T-helper 2 cell treated with Interferon-gamma antibody and Interleukin-4, amounts not matched to agents 5 μg/mL and 100 μg/mL, for 36 hours (primary cell): ENCODE measurements around the gene KCNK18.
A peak's percentile ranks its signal among the peaks of the same experiment; 100 is the strongest.
"Not testable (repeated sequence)": the region's sequence is repeated elsewhere in the genome, so short reads cannot be mapped to it uniquely, and the experiment has no call there.

ENCODE experiments used
- DNase-seq: peaks from one replicate; pipeline ENCODE4 v3.0.0; 2021; ENCODE audit warnings: low spot score
- H3K27ac Mint-ChIP-seq: one replicate; pipeline ENCODE4 v1.8.0; 2021; ENCODE audit warnings: mild to moderate bottlenecking, mixed read lengths
- H3K27me3 Mint-ChIP-seq: one replicate; pipeline ENCODE4 v1.8.0; 2021; ENCODE audit warnings: low read depth, mixed read lengths
- H3K36me3 Mint-ChIP-seq: one replicate; pipeline ENCODE4 v1.8.0; 2021; ENCODE audit warnings: low read depth, mixed read lengths
- H3K4me1 Mint-ChIP-seq: one replicate; pipeline ENCODE4 v1.8.0; 2021; ENCODE audit warnings: low read depth, mixed read lengths
- H3K4me3 Mint-ChIP-seq: one replicate; pipeline ENCODE4 v1.8.0; 2022; ENCODE audit warnings: mild to moderate bottlenecking, moderate library complexity, mixed read lengths
- H3K9me3 Mint-ChIP-seq: one replicate; pipeline ENCODE4 v1.8.0; 2021; ENCODE audit warnings: mixed read lengths

KCNK18 gene

DNA sequence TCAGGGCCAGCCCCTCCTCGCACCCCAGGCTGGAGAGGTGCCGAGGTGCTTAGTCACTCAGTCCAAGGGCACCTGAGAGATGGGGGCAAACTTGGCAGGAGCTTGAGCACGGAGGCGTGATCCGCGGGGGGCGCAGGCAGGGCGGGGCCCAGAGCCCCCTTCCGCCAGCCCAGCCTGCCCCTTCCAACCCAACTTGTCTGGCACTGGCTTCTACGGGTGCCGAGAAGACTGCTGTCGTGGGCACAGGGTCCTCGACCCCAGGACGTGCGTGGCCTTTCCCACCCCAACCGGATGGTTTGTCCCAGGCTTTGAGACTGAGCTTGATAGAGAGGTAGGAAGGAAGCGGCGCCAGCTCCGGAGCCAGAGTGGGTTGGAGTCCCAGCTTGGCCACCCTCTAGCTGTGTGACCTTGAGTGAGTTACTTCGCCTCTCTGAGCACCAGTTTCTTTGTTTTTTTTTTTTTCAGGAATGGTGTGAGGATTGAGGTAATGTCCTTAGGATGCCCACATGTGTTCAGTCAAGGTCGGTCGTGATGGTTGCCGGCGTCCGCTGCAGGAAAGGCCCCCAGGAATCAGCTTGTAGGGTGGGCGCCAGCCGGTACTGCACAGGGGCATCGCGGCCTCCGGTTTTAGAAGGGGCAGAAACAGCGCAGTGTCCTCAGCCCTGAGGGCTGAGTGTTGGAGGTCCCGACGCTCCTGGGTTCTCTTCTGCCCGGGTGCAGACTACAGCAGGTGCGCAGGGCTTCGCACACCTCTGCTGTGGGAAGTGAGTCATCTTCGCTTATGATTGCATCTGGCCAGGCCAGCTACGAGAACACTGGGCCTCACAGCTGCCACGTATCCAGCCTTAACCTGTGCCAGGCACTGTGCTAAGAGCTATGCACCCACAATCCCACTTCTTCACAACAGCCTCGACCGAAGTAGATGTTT, 30.6 kb upstream of the KCNK18 start:
- H3K27me3 Mint-ChIP-seq, result peaks cover 83% of the 10 kb centered on the region
- DNase-seq, result no peak
- H3K9me3 Mint-ChIP-seq, result no peaks in the 10 kb centered on the region
- peaks cover 1% of the 10 kb centered on the region for H3K36me3 Mint-ChIP-seq
- H3K4me3 Mint-ChIP-seq, result no peak overlapping the region
- no peak overlapping the region for H3K27ac Mint-ChIP-seq
- peaks cover 5% of the 10 kb centered on the region for H3K4me1 Mint-ChIP-seq

DNA sequence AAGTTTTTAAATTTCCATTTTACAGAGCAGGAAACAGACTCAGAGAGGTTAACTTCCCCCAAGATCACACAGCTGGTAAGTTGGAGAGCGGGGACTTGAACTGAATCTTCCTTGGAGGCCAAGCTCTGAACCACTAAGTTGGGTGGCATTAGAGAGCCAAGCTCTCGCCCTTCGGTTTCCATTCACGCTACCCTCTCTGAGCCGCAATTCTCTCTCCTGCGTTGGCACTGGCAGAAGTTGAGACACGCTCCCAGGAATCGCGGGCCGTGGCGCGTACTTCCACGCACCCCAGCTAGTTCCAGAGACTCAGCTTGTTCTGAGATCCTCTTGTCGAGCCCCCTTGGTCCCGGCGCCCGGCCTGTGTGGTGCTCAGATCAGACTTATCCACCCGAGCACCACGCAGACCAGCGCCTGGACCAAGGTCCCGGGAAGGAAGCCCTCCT, 29.9 kb upstream of the KCNK18 start:
- no peaks in the 10 kb centered on the region for H3K36me3 Mint-ChIP-seq
- H3K27me3 Mint-ChIP-seq, result peaks cover 83% of the 10 kb centered on the region
- H3K27ac Mint-ChIP-seq, result no peak overlapping the region
- H3K4me3 Mint-ChIP-seq, result no peak overlapping the region
- no peak for DNase-seq
- no peaks in the 10 kb centered on the region for H3K9me3 Mint-ChIP-seq
- peaks cover 3% of the 10 kb centered on the region for H3K4me1 Mint-ChIP-seq

DNA sequence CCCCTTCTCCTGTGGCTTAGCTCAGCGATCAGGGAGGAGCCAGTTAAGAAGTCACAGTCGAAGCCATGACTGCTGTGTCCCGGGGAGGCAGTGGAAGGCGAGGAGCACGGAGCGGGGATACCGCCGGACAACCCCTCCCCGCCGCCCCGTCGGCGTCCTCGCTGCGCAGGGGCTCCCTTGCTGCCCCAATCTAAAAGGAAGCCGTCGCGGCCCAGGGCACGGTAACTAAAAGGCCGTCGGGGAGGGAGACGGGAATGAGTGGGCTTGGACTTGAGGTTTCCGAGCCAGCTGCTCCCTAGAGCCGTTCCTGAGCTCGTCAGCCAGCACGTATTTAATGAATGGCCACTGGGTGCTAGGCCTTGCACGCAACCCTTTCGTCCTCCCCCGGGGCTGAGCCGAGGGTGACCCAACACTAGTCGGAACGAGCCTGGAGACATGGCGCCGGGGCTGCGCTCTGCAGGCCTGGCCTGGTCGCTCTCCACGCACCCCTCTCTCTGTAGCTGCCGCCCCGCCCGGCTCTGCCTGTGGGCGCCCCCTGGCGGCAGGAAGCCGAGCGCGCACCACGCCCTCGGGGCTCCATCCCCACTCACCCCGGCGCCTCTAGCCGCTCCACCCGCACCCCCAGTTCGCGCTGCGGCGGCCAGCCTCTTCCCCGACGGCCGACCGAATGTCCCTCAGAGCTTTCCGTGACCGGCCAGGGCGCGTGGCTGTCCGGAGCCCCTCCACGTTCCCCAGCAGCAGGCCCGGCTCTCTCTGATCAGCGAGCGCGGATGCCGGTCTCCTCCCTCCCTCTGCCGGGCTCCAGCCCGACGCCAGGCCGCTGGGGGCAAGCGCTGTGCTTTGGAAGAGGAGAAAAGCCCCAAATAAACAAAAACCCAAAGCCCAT, 29.3 kb upstream of the KCNK18 start:
- Mint-ChIP-seq H3K4me3 (peak overlapping the region; percentile 38), H3K27ac (no peak overlapping the region), H3K27me3 (peaks cover 83% of the 10 kb centered on the region), H3K4me1 (peaks cover 3% of the 10 kb centered on the region), H3K9me3 (no peaks in the 10 kb centered on the region), H3K36me3 (no peaks in the 10 kb centered on the region)
- DNase-seq, result peak; percentile 55

DNA sequence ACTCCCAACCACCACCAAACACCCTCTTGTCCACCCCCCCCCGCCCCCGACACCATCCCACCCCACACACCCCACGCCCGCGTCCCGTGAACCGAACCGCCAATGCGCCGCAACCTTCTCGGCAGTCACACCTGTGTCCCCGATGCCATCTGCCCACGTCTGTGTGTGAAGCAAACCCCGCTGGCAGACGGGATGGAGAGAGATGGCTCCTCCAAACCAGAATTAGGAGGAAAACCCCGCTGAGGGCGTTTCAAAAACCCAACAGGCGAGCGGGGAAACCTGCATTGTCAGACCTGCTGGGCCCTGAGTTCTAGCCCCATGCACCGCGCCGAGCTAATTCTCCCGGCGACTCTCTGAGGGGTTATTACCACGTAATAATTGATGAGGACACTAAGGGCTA, 28.6 kb upstream of the KCNK18 start:
- Mint-ChIP-seq H3K4me1 (peaks cover 3% of the 10 kb centered on the region), H3K36me3 (no peaks in the 10 kb centered on the region), H3K27me3 (peaks cover 84% of the 10 kb centered on the region), H3K27ac (no peak overlapping the region), H3K9me3 (no peaks in the 10 kb centered on the region), H3K4me3 (no peak overlapping the region)
- no peak for DNase-seq

DNA sequence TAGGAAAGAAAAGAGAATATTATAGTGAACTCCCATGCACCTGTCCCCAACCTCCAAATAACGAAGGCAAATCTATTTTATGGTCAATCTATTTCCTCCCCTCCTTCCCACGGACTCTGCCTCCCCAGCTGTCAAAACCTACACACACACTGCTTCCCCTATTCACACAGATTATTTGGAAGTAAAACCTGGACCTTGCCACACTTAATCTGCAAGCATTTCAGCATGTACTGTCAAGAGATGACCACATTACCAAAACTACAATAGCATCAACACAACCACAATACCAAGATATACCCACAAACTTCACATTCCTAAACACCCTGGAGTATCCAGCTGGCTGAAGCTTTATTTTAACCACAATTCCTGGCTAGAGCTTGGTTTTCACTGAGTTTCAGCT, 27.8 kb upstream of the KCNK18 start:
- no peaks in the 10 kb centered on the region for H3K36me3 Mint-ChIP-seq
- H3K27ac Mint-ChIP-seq, result no peak overlapping the region
- H3K27me3 Mint-ChIP-seq, result peaks cover 81% of the 10 kb centered on the region
- H3K9me3 Mint-ChIP-seq, result no peaks in the 10 kb centered on the region
- DNase-seq, result no peak
- H3K4me1 Mint-ChIP-seq, result peaks cover 6% of the 10 kb centered on the region
- no peak overlapping the region for H3K4me3 Mint-ChIP-seq

DNA sequence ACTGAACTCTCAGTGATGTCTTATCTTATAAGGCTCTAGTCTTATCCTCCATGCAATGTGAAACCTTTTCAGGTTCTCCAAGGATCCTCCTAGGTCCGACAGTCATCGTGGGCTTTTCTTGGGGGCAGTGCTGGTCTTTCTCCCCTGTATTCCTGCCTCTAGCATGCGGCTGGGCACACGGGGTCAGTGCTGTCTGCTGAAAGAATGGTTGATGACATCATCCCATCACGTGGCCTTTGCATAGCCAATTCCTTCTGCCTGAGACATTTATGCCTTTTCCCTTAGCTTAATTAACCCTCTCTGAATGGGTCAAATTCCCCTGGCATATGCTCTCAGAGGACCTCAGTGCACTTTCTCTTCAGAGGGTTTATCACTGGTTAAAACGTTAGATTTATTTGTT, 27.0 kb upstream of the KCNK18 start:
- no peak overlapping the region for H3K4me3 Mint-ChIP-seq
- no peak for DNase-seq
- peaks cover 13% of the 10 kb centered on the region for H3K4me1 Mint-ChIP-seq
- peaks cover 78% of the 10 kb centered on the region for H3K27me3 Mint-ChIP-seq
- H3K36me3 Mint-ChIP-seq, result no peaks in the 10 kb centered on the region
- H3K9me3 Mint-ChIP-seq, result no peaks in the 10 kb centered on the region
- H3K27ac Mint-ChIP-seq, result no peak overlapping the region

DNA sequence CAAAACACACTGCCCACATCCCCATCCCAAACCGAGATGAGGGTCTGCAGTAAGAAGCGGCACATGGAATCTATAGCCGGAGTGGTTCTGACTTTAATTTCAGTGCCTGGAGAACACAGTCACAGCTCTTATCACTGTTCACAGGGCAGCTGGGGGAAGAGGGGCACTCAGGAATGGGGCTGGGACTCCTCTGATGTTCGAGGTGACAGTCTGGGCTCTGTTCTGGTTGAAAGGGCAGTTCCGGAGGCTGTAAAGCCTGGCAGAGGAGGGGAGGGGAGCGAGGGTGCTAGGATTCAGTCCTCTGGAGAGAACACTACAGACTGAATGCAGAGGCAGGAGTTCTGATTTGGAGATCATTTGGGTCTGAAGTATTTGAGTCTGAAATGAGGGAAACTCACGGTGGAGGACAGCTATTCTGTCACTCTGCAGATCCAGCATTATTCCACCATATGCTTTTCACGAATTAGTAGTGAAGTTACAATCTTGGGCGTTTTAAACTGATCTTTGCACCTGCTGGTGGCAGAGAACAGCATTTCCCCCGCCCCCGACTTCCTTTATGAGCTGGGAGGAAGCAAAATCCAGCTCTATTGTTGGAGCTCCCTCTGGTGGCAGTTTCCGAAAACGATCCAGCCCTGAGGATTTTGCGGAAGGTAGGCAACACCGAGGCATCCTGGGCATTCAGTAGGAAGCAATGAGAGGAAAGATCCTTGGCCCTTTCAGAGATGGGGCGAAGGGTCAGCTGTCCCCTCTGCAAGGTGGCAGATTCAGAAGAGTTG, 22.7 kb upstream of the KCNK18 start:
- peak overlapping the region; percentile 88 for H3K4me3 Mint-ChIP-seq
- H3K27ac Mint-ChIP-seq, result peak overlapping the region; percentile 72
- H3K27me3 Mint-ChIP-seq, result peaks cover 49% of the 10 kb centered on the region
- H3K9me3 Mint-ChIP-seq, result no peaks in the 10 kb centered on the region
- H3K4me1 Mint-ChIP-seq, result peaks cover 17% of the 10 kb centered on the region
- H3K36me3 Mint-ChIP-seq, result no peaks in the 10 kb centered on the region
- DNase-seq, result peak; percentile 74

DNA sequence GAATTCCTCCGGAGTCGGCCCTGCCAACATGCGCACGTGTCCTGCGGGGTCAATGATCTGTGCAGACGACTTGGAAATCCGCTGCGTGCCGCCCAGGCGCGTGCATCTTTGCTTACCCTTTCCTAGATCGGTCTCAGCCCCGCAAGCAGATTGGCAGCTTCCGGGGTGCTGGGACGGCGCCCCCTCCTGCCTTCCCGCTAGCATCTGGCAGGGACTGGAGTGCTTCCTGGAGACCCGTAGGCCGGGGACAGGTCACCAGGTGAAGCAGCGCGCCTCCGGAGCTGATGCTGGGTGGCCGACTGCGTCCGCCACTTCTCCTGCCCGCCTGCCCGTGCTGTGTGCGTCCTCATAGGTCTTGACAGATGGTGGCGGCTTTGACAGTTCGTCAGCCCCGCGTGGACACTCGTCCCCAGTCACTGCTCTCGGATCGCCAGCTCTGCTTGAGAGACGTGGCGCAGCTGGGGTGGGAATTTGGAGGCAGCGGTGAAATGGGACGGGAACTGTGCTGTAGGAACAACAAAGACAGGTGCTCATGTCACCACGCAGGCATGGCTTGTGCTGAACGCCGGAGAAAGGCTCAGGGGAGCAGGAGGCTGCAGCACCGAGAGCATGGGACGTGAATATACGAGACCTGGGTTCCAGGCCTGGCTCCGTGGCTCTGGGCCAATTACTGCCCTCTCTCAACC, 21.9 kb upstream of the KCNK18 start:
- Mint-ChIP-seq H3K27ac (peak overlapping the region; percentile 72), H3K36me3 (no peaks in the 10 kb centered on the region), H3K4me3 (peak overlapping the region; percentile 88), H3K27me3 (peaks cover 46% of the 10 kb centered on the region), H3K9me3 (no peaks in the 10 kb centered on the region), H3K4me1 (peaks cover 17% of the 10 kb centered on the region)
- DNase-seq, result no peak

DNA sequence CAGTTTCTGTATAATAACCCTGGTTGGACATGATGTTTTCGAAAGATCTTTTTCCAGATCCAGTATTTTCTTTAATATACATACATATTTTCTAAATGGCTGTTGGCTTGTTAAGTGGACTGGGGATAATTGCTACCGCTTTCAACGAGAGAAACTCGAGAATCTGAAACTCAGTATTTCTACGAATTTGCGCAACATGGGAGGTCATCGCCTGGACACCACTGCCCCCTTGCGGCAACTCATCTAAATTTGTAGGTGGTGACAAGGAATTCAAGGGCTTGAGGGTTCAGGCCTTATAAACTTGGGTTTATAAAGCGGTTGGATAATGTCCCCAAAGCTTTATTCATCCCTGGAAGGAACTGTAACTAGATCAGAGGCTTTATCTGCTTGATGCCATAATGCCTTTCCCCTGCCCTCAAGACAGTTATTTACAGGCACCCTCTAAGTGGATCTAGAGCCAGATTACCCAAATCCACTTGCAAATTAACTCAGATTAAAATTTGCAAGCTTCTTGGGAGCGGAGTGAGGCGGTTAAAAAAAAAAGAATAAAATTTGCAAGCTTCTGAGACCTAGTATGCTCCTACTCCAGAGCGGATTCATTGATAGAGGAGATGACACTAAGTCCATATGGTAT, 21.3 kb upstream of the KCNK18 start:
- no peaks in the 10 kb centered on the region for H3K36me3 Mint-ChIP-seq
- DNase-seq, result peak; percentile 50
- H3K27ac Mint-ChIP-seq, result no peak overlapping the region
- peaks cover 17% of the 10 kb centered on the region for H3K4me1 Mint-ChIP-seq
- H3K9me3 Mint-ChIP-seq, result no peaks in the 10 kb centered on the region
- H3K27me3 Mint-ChIP-seq, result peaks cover 48% of the 10 kb centered on the region
- peak overlapping the region; percentile 88 for H3K4me3 Mint-ChIP-seq

DNA sequence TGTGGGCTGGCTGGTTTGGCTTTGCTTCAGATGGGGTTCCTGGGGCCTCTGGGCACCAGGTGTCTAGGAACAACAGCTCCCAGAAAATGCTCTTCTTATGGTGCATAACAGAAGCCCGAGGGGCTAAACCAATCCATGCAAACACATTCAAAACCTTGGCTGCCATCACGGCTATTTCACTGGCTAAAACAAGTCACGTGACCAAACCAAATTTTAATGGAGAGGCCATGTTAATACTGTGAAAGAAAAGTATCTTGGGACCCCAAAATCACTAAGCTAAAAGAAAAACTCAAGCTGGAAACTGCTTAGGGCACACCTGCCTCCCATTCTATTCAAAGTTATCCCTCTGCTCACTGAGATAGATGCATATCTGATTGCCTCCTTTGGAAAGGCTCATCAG, 19.1 kb upstream of the KCNK18 start:
- H3K27ac Mint-ChIP-seq, result no peak overlapping the region
- H3K4me3 Mint-ChIP-seq, result no peak overlapping the region
- peaks cover 31% of the 10 kb centered on the region for H3K27me3 Mint-ChIP-seq
- no peak for DNase-seq
- H3K9me3 Mint-ChIP-seq, result no peaks in the 10 kb centered on the region
- peaks cover 17% of the 10 kb centered on the region for H3K4me1 Mint-ChIP-seq
- H3K36me3 Mint-ChIP-seq, result no peaks in the 10 kb centered on the region

DNA sequence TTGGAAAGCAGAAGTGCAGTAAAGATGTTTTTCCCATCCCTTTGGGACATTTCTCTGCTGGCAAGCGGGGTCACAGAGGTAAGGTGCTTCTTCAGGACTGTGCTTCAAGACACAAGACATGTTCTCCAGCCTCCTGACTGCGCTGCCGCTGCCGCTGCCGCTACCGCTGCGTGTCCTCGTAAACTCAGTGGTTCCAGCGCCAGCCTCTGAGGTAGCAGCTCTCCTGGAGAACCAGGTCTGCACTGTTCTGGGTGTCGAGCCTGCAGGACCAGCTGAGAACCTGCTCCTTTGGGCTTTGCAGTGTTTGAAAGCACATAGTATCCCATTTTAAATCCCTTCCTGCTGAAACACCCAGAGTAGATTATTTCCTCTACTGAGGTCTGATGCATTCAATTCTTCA, 13.0 kb upstream of the KCNK18 start:
- H3K27me3 Mint-ChIP-seq, result peaks cover 10% of the 10 kb centered on the region
- no peak overlapping the region for H3K4me3 Mint-ChIP-seq
- no peaks in the 10 kb centered on the region for H3K36me3 Mint-ChIP-seq
- H3K27ac Mint-ChIP-seq, result no peak overlapping the region
- no peaks in the 10 kb centered on the region for H3K9me3 Mint-ChIP-seq
- no peaks in the 10 kb centered on the region for H3K4me1 Mint-ChIP-seq
- no peak for DNase-seq

DNA sequence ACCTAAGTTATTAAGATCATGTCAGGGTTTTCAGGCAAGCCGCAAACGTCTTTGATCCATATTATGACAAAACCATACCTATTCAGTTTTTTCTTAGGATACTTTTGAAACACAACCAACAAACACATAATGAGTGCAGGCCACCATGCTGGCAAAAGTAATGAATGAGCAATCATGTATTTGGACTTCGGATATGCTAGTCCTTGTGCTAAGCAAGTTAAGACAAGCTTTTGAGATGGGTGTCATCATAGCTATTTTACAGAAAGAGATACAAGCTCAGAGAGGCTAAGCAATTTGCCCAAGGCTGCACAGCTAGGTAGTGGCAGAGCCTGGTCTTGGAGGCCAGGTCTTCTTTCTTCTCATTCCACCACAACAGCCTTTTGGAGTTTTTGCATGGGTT, 12.5 kb upstream of the KCNK18 start:
- H3K27me3 Mint-ChIP-seq, result peaks cover 10% of the 10 kb centered on the region
- DNase-seq, result no peak
- H3K9me3 Mint-ChIP-seq, result no peaks in the 10 kb centered on the region
- H3K27ac Mint-ChIP-seq, result no peak overlapping the region
- no peaks in the 10 kb centered on the region for H3K4me1 Mint-ChIP-seq
- H3K4me3 Mint-ChIP-seq, result no peak overlapping the region
- no peaks in the 10 kb centered on the region for H3K36me3 Mint-ChIP-seq

DNA sequence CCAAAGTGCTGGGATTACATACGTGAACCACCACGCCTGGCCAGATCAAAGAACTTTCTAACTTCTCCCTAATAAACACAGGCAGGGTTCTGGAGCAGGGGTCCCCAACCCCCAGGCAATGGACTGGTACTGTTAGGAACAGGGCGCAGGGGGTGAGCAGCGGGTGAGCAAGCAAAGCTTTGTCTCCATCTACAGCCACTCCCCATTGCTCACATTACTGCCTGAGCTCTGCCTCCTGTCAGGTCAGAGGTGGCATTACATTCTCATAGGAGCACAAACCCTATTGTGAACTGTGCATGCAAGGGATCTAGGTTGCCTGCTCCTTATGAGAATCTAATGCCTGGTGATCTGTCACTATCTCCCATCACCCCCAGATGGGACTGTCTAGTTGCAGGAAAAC, 11.5 kb upstream of the KCNK18 start:
- not testable (repeated sequence) for H3K27me3 Mint-ChIP-seq, H3K4me3 Mint-ChIP-seq, H3K27ac Mint-ChIP-seq, H3K9me3 Mint-ChIP-seq, H3K36me3 Mint-ChIP-seq, H3K4me1 Mint-ChIP-seq, DNase-seq
